Colonic mucosa (tissue), 4 donors: ENCODE results near the gene C10orf120. TPM values are rescaled to one million over a fixed set of nuclear protein-coding genes. Genes with fewer than 3 reads are reported as not detected.
A peak's percentile ranks its signal among the peaks of the same experiment; 100 is the strongest.

Source experiments
- DNase-seq: peaks from one replicate; pipeline ENCODE4 v3.0.0-alpha.2; 2020
- H3K27ac ChIP-seq: fragments of 200-600 bp; one replicate; pipeline ENCODE4 v1.8.0; 2021
- H3K27me3 ChIP-seq: fragments of 200-600 bp; one replicate; pipeline ENCODE4 v1.8.0; 2021
- H3K36me3 ChIP-seq: fragments of 200-600 bp; one replicate; pipeline ENCODE4 v1.8.0; 2021
- H3K4me1 ChIP-seq: fragments of 200-600 bp; one replicate; pipeline ENCODE4 v1.8.0; 2021; ENCODE audit warnings: mild to moderate bottlenecking
- H3K4me3 ChIP-seq: fragments of 200-600 bp; one replicate; pipeline ENCODE4 v1.8.0; 2021
- H3K9ac ChIP-seq, 2 donors: one replicate each; pipeline ENCODE4 v1.7.0; 2013; ENCODE audit warnings: control low read depth in 2 of 2, low read depth in 2 of 2, low read length in 2 of 2
- H3K9me3 ChIP-seq: fragments of 200-600 bp; one replicate; pipeline ENCODE4 v1.8.0; 2021
- CTCF ChIP-seq: fragments of 200-600 bp; IDR thresholded peaks from one replicate; pipeline ENCODE4 v1.8.0; 2022; ENCODE audit warnings: antibody characterized with exemption, mild to moderate bottlenecking
- intact Hi-C: fragments of 100-400 bp; cut with DNase I; formaldehyde crosslinking; loops from one replicate; pipeline ENCODE4 v1.14.1; 2022
- total RNA-seq, 2 donors: library from RNA; stranded (reverse); fragmentation: NEBNext Ultra II Directional in 1 of 2; extraction: Animal tissue kit (Norgen Biotek cat#: 25700) in 1 of 2; gene quantifications; one replicate each; pipeline ENCODE4 v1.2.1, GENCODE V29; 2021
- donor health status: healthy.
- donor health status: DM: no; HTN: no; CAD: no.
- donor health status: DM: no; HTN: no; CAD: no.

Gene C10orf120
- total RNA-seq, 2 donors from 2014 or later, result not detected

GRCh38 chr10:122655524-122656307 lies 43.9 kb downstream of the C10orf120 start:
- Histone ChIP-seq H3K36me3 (no peaks in the 10 kb centered on the region), H3K27me3 (no peaks in the 10 kb centered on the region), H3K27ac (no peak overlapping the region), H3K9me3 (no peaks in the 10 kb centered on the region), H3K9ac (no peak overlapping the region), H3K4me3 (no peak overlapping the region), H3K4me1 (no peaks in the 10 kb centered on the region)
- intact Hi-C loops, result no loop called here
- no peak for DNase-seq
- no peak for TF ChIP-seq CTCF

GRCh38 chr10:122650331-122650730 lies 49.3 kb downstream of the C10orf120 start:
- Histone ChIP-seq H3K27ac (no peak overlapping the region), H3K4me3 (no peak overlapping the region), H3K36me3 (no peaks in the 10 kb centered on the region), H3K9me3 (no peaks in the 10 kb centered on the region), H3K27me3 (no peaks in the 10 kb centered on the region), H3K4me1 (no peaks in the 10 kb centered on the region), H3K9ac (no peak overlapping the region)
- no peak for DNase-seq
- intact Hi-C loops, result no loop called here
- TF ChIP-seq CTCF, result no peak

GRCh38 chr10:122649903-122650302 lies 49.7 kb downstream of the C10orf120 start:
- no peak for TF ChIP-seq CTCF
- intact Hi-C loops, result loop anchor here (5.0 kb wide), 1 partner anchor 52 kb away; no protein-coding TSS in a partner anchor
- no peak overlapping the region for H3K4me3 ChIP-seq
- no peak overlapping the region for H3K27ac ChIP-seq
- H3K4me1 ChIP-seq, result no peaks in the 10 kb centered on the region
- H3K9me3 ChIP-seq, result no peaks in the 10 kb centered on the region
- no peak for DNase-seq
- H3K27me3 ChIP-seq, result no peaks in the 10 kb centered on the region
- H3K36me3 ChIP-seq, result no peaks in the 10 kb centered on the region
- H3K9ac ChIP-seq, result no peak overlapping the region

GRCh38 chr10:122648599-122649428 lies 50.8 kb downstream of the C10orf120 start:
- peak; percentile 59 for TF ChIP-seq CTCF
- Histone ChIP-seq H3K4me1 (no peaks in the 10 kb centered on the region), H3K9me3 (no peaks in the 10 kb centered on the region), H3K27me3 (no peaks in the 10 kb centered on the region), H3K36me3 (no peaks in the 10 kb centered on the region), H3K27ac (no peak overlapping the region), H3K9ac (no peak overlapping the region), H3K4me3 (no peak overlapping the region)
- DNase-seq, result peak; percentile 31
- intact Hi-C loops, result loop anchor here (5.0 kb wide), 1 partner anchor 53 kb away; no protein-coding TSS in a partner anchor

Other genes starting within 250 kb of the C10orf120 start
- not detected for gene ARMS2, start 245.2 kb downstream of the C10orf120 start, total RNA-seq
- 10 to 100 TPM in 1 of 2 donors, 1 to 10 TPM in 1; 8.9 to 26.9 TPM for gene HTRA1, start 238.3 kb downstream of the C10orf120 start, total RNA-seq
- 100 to 1,000 TPM in 1 of 2 donors, 10 to 100 TPM in 1; 33.6 to 165 TPM for gene DMBT1, start 139.1 kb downstream of the C10orf120 start, total RNA-seq
- 1 to 10 TPM in 1 of 2 donors, under 1 TPM in 1; 0.77 to 3.6 TPM for gene CUZD1, start 146.0 kb upstream of the C10orf120 start, total RNA-seq
- 1 to 10 TPM; 4.3 to 6.8 TPM for gene FAM24B, start 179.7 kb upstream of the C10orf120 start, total RNA-seq
- not detected for gene FAM24A, start 210.8 kb upstream of the C10orf120 start, total RNA-seq